HCT116 (cell line): Measurements from ENCODE around the gene SEC23A. TPM values are rescaled to one million over a fixed set of nuclear protein-coding genes. Genes with fewer than 3 reads are reported as not detected.
"Not testable (repeated sequence)": the region's sequence is repeated elsewhere in the genome, so short reads cannot be mapped to it uniquely, and the experiment has no call there.

Experiments used
- ATAC-seq: fragments of 200-7000 bp; cut with Tn5 transposase; 2 replicates; pipeline ENCODE4 v1.9.1; 2020; ENCODE audit warnings: mild to moderate bottlenecking, moderate library complexity
- BruUV-seq: library from RNA; stranded (reverse); fragments of 400-500 nt; replicated peaks from 2 replicates; lab custom pipeline; 2021; lab: Mats Ljungman, UMichigan
- CTCF ChIA-PET: fragments of 300-600 bp; sonication (Branson Sonifier 250); formaldehyde crosslinking; loops from one replicate; lab custom pipeline; 2021; ENCODE audit warnings: antibody characterized with exemption; lab: Charles Lee
- POLR2A ChIA-PET: fragments of 300-600, 350-600 bp; sonication (Branson Sonifier 250); formaldehyde crosslinking; loops from one replicate; lab custom pipeline; 2021; ENCODE audit warnings: antibody characterized with exemption; lab: Charles Lee
- RAD21 ChIA-PET, 2 experiments: fragments of 300-600 bp; sonication (Branson Sonifier 250); formaldehyde crosslinking; loops; one replicate each; lab custom pipeline; 2023; ENCODE audit warnings: low total read pairs in 2 of 2; ENCODE audit not compliant: uncharacterized antibody in 2 of 2, unreplicated experiment in 2 of 2, low non-redundant PET in 1 of 2; lab: Charles Lee
- DNase-seq: peaks from one replicate; pipeline ENCODE4 v3.0.0-alpha.2; 2010; ENCODE audit warnings: low read depth, low spot score
- H2AFZ ChIP-seq: fragments of 200-600 bp; shearing (Covaris generic), sonication (generic); 2 replicates; pipeline ENCODE4 v1.6.1; 2017; ENCODE audit warnings: low read depth, mixed run types, mixed read lengths, antibody characterized with exemption, low read length; ENCODE audit not compliant: poor library complexity, severe bottlenecking
- H3K27ac ChIP-seq: 2 replicates; pipeline ENCODE4 v1.5.1; 2012; ENCODE audit warnings: low read depth, low read length
- H3K27me3 ChIP-seq: fragments of 200-600 bp; sonication (generic); 2 replicates; pipeline ENCODE4 v1.6.1; 2016; ENCODE audit warnings: mixed run types, low read length, mixed read lengths; ENCODE audit not compliant: insufficient read depth
- H3K36me3 ChIP-seq, 2 experiments: fragments of 200-500 bp in 1 of 2; fragments of 200-600 bp in 1 of 2; sonication (Bioruptor generic) in 1 of 2; sonication (generic) in 1 of 2; 2 replicates each; pipeline versions ENCODE4 v1.5.1 to v1.6.1; 2014 to 2016; ENCODE audit warnings: low read length in 2 of 2, inconsistent platforms in 1 of 2, mixed read lengths in 1 of 2, mixed run types in 1 of 2; ENCODE audit not compliant: insufficient read depth in 2 of 2, control insufficient read depth in 1 of 2
- H3K4me1 ChIP-seq, 2 experiments: fragments of 200-600 bp in 1 of 2; sonication (generic) in 1 of 2; 2 replicates each; pipeline versions ENCODE4 v1.5.1 to v1.6.1; 2012 to 2017; ENCODE audit warnings: low read length in 2 of 2, inconsistent platforms in 1 of 2, mild to moderate bottlenecking in 1 of 2, mixed read lengths in 1 of 2, mixed run types in 1 of 2, moderate library complexity in 1 of 2; ENCODE audit not compliant: insufficient read depth in 2 of 2, control insufficient read depth in 1 of 2
- H3K4me2 ChIP-seq: fragments of 200-600 bp; sonication (generic); 2 replicates; pipeline ENCODE4 v1.6.1; 2017; ENCODE audit warnings: mixed run types, low read length, mixed read lengths
- H3K4me3 ChIP-seq, 2 experiments: fragments of 200-600 bp in 1 of 2; sonication (generic) in 1 of 2; replicated peaks in 1 of 2; 2 replicates each; pipeline ENCODE4 v1.5.1; 2011 to 2016; ENCODE audit warnings: low read length in 2 of 2, control low read depth in 1 of 2, low read depth in 1 of 2, mild to moderate bottlenecking in 1 of 2, mixed read lengths in 1 of 2, mixed run types in 1 of 2
- H3K79me2 ChIP-seq: fragments of 200-600 bp; sonication (generic); 2 replicates; pipeline ENCODE4 v1.6.1; 2017; ENCODE audit warnings: mild to moderate bottlenecking, mixed run types, low read length, moderate library complexity, mixed read lengths; ENCODE audit not compliant: insufficient read depth
- H3K9ac ChIP-seq: fragments of 200-600 bp; sonication (generic); 2 replicates; pipeline ENCODE4 v1.6.1; 2016; ENCODE audit warnings: low read length, mixed read lengths
- H3K9me2 ChIP-seq: fragments of 200-600 bp; sonication (generic), shearing (Covaris generic); 2 replicates; pipeline ENCODE4 v1.6.1; 2017; ENCODE audit warnings: mixed run types, mild to moderate bottlenecking, moderate library complexity; ENCODE audit not compliant: insufficient read depth
- H3K9me3 ChIP-seq, 2 experiments: fragments of 200-500 bp in 1 of 2; fragments of 200-600 bp in 1 of 2; sonication (Bioruptor generic) in 1 of 2; sonication (generic) in 1 of 2; 2 replicates each; pipeline ENCODE4 v1.6.1; 2014 to 2017; ENCODE audit warnings: low read length in 2 of 2, mixed read lengths in 2 of 2, inconsistent platforms in 1 of 2, low read depth in 1 of 2, mild to moderate bottlenecking in 1 of 2, mixed run types in 1 of 2, moderate library complexity in 1 of 2; ENCODE audit not compliant: control insufficient read depth in 1 of 2, insufficient read depth in 1 of 2
- H4K20me1 ChIP-seq: fragments of 200-600 bp; sonication (generic), shearing (Covaris generic); 2 replicates; pipeline ENCODE4 v1.6.1; 2017; ENCODE audit warnings: mixed run types, mild to moderate bottlenecking, moderate library complexity; ENCODE audit not compliant: insufficient read depth
- CBX3 ChIP-seq: IDR thresholded peaks from 2 replicates; pipeline ENCODE4 v1.6.1; 2012; ENCODE audit warnings: low read depth
- EGR1 ChIP-seq: IDR thresholded peaks from 2 replicates; pipeline ENCODE4 v1.6.1; 2012; ENCODE audit warnings: low read depth
- ELF1 ChIP-seq: IDR thresholded peaks from 2 replicates; pipeline ENCODE4 v1.6.1; 2012; ENCODE audit warnings: low read depth, borderline replicate concordance
- EZH2 ChIP-seq: fragments of 200-600 bp; sonication (generic); IDR thresholded peaks from 2 replicates; pipeline ENCODE4 v1.6.1; 2017; ENCODE audit warnings: antibody characterized with exemption, mixed run types
- JUND ChIP-seq: IDR thresholded peaks from 2 replicates; pipeline ENCODE4 v1.6.1; 2012
- YY1 ChIP-seq: IDR thresholded peaks from 2 replicates; pipeline ENCODE4 v1.6.1; 2011; ENCODE audit warnings: low read length, low read depth, moderate library complexity, mild to moderate bottlenecking; ENCODE audit not compliant: insufficient replicate concordance; ENCODE audit errors: extremely low read depth
- intact Hi-C: fragments of 100-400 bp; cut with micrococcal nuclease; formaldehyde crosslinking; loops from 2 replicates; pipeline ENCODE4 v1.10.0; 2022
- total RNA-seq: library from RNA; stranded (reverse); gene quantifications from one replicate; pipeline ENCODE4 v1.2.1, GENCODE V29; 2021; ENCODE audit not compliant: unreplicated experiment
- TF ChIP-seq, protein P1 (sequence below): IDR thresholded peaks from 2 replicates; pipeline ENCODE4 v1.6.1; 2012; ENCODE audit warnings: low read depth

The SEC23A gene
- total RNA-seq, 1 experiment from 2014 or later, result 81.7 TPM

DNA sequence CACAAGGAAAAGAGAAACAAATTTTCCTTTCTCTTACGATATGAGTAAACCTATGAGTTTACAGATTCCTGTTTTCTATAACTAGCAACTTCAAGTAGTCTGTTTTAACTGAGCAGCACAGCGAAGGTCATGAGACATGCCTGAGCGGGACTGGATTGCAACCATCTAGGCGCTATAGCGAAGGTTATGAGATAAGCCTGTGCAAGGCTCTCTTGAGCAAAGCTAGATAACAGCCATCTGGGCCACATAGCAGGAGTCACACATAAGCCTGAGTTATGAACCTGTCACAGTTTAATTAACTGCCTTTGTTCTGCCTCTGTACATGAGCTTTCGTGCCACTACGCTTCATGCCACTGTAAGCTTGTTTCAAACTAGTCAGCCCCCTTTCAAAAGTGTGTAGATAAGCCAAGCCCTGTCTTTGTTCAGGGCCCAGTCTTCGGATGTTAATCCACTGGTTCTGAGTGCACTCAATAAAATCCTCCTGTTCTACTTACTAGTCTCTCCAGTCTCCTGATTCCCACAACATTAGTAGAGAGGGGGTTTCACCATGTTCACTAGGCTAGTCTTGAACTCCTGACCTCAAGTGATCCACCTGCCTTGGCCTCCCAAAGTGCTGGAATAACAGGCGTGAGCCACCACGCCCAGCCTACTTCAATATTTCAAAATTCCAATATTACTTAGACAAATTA is 47.1 kb downstream of the SEC23A start:
- TF ChIP-seq EGR1 (no peak), JUND (no peak), ELF1 (no peak), EZH2 (no peak), YY1 (peak; percentile 29), CBX3 (peak; percentile 97)
- TF ChIP-seq, protein P1, sequence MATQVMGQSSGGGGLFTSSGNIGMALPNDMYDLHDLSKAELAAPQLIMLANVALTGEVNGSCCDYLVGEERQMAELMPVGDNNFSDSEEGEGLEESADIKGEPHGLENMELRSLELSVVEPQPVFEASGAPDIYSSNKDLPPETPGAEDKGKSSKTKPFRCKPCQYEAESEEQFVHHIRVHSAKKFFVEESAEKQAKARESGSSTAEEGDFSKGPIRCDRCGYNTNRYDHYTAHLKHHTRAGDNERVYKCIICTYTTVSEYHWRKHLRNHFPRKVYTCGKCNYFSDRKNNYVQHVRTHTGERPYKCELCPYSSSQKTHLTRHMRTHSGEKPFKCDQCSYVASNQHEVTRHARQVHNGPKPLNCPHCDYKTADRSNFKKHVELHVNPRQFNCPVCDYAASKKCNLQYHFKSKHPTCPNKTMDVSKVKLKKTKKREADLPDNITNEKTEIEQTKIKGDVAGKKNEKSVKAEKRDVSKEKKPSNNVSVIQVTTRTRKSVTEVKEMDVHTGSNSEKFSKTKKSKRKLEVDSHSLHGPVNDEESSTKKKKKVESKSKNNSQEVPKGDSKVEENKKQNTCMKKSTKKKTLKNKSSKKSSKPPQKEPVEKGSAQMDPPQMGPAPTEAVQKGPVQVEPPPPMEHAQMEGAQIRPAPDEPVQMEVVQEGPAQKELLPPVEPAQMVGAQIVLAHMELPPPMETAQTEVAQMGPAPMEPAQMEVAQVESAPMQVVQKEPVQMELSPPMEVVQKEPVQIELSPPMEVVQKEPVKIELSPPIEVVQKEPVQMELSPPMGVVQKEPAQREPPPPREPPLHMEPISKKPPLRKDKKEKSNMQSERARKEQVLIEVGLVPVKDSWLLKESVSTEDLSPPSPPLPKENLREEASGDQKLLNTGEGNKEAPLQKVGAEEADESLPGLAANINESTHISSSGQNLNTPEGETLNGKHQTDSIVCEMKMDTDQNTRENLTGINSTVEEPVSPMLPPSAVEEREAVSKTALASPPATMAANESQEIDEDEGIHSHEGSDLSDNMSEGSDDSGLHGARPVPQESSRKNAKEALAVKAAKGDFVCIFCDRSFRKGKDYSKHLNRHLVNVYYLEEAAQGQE, result no peak
- H3K4me3 ChIP-seq, result no peak overlapping the region
- peaks cover 21 to 48% of the 10 kb centered on the region in 2 experiments for H3K36me3 ChIP-seq
- no peaks in the 10 kb centered on the region for H3K79me2 ChIP-seq
- ATAC-seq (no peak), DNase-seq (peak; percentile 12)
- H2AFZ ChIP-seq, result no peak overlapping the region
- intact Hi-C loops, result no loop called here
- ChIA-PET RAD21 (no interaction called here), POLR2A (no interaction called here), CTCF (no interaction called here)
- no peak overlapping the region for H3K27ac ChIP-seq
- peaks cover 0 to 4% of the 10 kb centered on the region in 2 experiments; a peak in 1 of 4 replicates for H3K4me1 ChIP-seq
- H3K4me2 ChIP-seq, result no peak overlapping the region
- no peaks in the 10 kb centered on the region for H3K27me3 ChIP-seq
- no TSS peak for BruUV-seq
- H3K9ac ChIP-seq, result no peak overlapping the region
- no peaks in the 10 kb centered on the region for H4K20me1 ChIP-seq
- H3K9me3 ChIP-seq, result peaks cover 8 to 21% of the 10 kb centered on the region in 2 experiments; a peak in 3 of 4 replicates
- no peaks in the 10 kb centered on the region for H3K9me2 ChIP-seq

DNA sequence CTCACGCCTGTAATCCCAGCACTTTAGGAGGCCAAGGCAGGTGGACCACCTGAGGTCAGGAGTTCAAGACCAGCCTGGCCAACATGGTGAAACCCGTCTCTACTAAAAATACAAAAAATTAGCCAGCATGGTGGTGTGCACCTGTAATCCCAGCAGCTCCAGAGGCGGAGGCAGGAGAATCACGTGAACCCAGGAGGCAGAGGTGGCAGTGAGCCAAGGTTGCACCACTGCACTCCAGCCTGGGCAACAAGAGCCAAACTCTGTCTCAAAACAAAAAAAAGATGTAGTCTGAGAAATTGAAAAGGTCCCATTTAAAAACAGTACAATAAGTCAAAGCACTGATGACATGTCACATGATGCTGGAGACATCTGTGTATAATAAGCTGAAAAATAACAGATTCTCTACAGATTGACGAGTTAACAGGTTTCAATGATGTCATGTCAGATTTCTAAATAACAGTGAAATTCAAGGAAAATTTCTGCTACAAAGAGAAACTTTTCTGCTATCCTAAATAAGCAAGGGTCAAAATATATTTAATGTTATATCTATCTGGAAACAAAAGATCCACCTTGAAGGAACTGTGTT is 50.1 kb downstream of the SEC23A start:
- H4K20me1 ChIP-seq, H3K4me3 ChIP-seq, H3K27me3 ChIP-seq, H3K9me2 ChIP-seq, RAD21 ChIA-PET, H2AFZ ChIP-seq, intact Hi-C loops, BruUV-seq, ATAC-seq, H3K4me2 ChIP-seq, H3K27ac ChIP-seq, CTCF ChIA-PET, H3K79me2 ChIP-seq, DNase-seq, H3K9ac ChIP-seq, H3K4me1 ChIP-seq, POLR2A ChIA-PET: not testable (repeated sequence)
- Histone ChIP-seq H3K9me3 (peaks cover 8 to 21% of the 10 kb centered on the region in 2 experiments; a peak in 3 of 4 replicates), H3K36me3 (peaks cover 18 to 36% of the 10 kb centered on the region in 2 experiments)
